SU-DHL-6 (cell line): ENCODE measurements around the gene ATP6V1C2.

ENCODE experiments used
- CTCF ChIP-seq: fragments of 200-600 bp; sonication (generic); IDR thresholded peaks from one replicate; pipeline ENCODE4 v1.5.1; 2017; ENCODE audit warnings: antibody characterized with exemption, mild to moderate bottlenecking, low read length, moderate library complexity; ENCODE audit not compliant: insufficient read depth, poor library complexity, severe bottlenecking
- EZH2phosphoT487 ChIP-seq: fragments of 200-600 bp; sonication (generic), shearing (Covaris generic); conservative IDR thresholded peaks from 2 replicates; pipeline ENCODE4 v1.6.1; 2018; ENCODE audit warnings: mild to moderate bottlenecking, antibody characterized with exemption, low read length, moderate library complexity, mixed read lengths

GRCh38 chr2:10829299-10829698, 107.9 kb downstream of the ATP6V1C2 start:
- TF ChIP-seq CTCF (no peak), EZH2phosphoT487 (no peak)
